ENCODE data around the gene UNC93A. TPM values are rescaled to one million over a fixed set of nuclear protein-coding genes. Genes with fewer than 3 reads are reported as not detected.

UNC93A gene
- total RNA-seq, 1 donor from 2014 or later = not detected

DNA sequence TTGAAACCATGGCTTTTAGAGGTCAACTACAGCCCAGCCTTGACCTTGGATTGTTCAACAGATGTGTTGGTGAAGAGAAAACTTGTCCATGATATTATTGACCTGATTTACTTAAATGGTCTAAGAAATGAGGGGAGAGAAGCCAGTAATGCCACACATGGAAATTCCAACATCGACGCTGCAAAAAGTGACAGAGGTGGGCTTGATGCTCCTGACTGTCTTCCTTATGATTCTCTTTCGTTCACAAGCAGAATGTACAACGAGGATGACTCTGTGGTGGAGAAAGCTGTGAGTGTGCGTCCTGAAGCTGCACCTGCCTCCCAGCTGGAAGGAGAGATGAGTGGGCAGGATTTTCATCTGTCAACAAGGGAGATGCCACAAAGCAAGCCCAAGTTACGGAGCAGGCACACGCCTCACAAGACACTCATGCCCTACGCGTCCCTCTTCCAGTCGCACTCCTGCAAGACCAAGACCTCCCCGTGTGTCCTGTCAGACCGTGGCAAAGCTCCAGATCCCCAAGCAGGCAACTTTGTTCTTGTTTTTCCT lies 50.0 kb downstream of the UNC93A start:
- H3K27me3 ChIP-seq (ENCODE audit: control insufficient read depth in 3 of 3, insufficient read depth in 3 of 3, low read length in 3 of 3) = peaks cover 8 to 12% (median 11%) of the 10 kb centered on the region in 3 donors
- no peaks in the 10 kb centered on the region for H3K36me3 ChIP-seq (ENCODE audit: control insufficient read depth in 3 of 3, insufficient read depth in 3 of 3, low read length in 3 of 3)
- no peaks in the 10 kb centered on the region for H3K4me1 ChIP-seq (ENCODE audit: control insufficient read depth in 3 of 3, insufficient read depth in 3 of 3, low read length in 3 of 3)
- no peak overlapping the region for H3K9ac ChIP-seq (ENCODE audit: low read depth in 1 of 3, low read length in 3 of 3)
- H3K4me3 ChIP-seq (ENCODE audit: low read length in 3 of 3) = no peak overlapping the region
- H3K9me3 ChIP-seq (ENCODE audit: control insufficient read depth in 3 of 3, low read length in 3 of 3) = no peaks in the 10 kb centered on the region
- H3K27ac ChIP-seq (ENCODE audit: low read depth, low read length) = no peak overlapping the region

- no peaks in the 10 kb centered on the region for H3K36me3 ChIP-seq (ENCODE audit: control insufficient read depth in 3 of 3, insufficient read depth in 3 of 3, low read length in 3 of 3)
- no peaks in the 10 kb centered on the region for H3K9me3 ChIP-seq (ENCODE audit: control insufficient read depth in 3 of 3, low read length in 3 of 3)
- peaks cover 11 to 12% (median 11%) of the 10 kb centered on the region in 3 donors for H3K27me3 ChIP-seq (ENCODE audit: control insufficient read depth in 3 of 3, insufficient read depth in 3 of 3, low read length in 3 of 3)
- no peak overlapping the region for H3K27ac ChIP-seq (ENCODE audit: low read depth, low read length)
- H3K9ac ChIP-seq (ENCODE audit: low read depth in 1 of 3, low read length in 3 of 3) = no peak overlapping the region
- no peaks in the 10 kb centered on the region for H3K4me1 ChIP-seq (ENCODE audit: control insufficient read depth in 3 of 3, insufficient read depth in 3 of 3, low read length in 3 of 3)
- H3K4me3 ChIP-seq (ENCODE audit: low read length in 3 of 3) = no peak overlapping the region
Observed at GRCh38 chr6:167341665-167342655, 50.8 kb downstream of the UNC93A start.

GRCh38 chr6:167342879-167343610 lies 51.9 kb downstream of the UNC93A start:
- Histone ChIP-seq H3K27me3 (ENCODE audit: control insufficient read depth in 3 of 3, insufficient read depth in 3 of 3, low read length in 3 of 3) (peaks cover 11 to 17% (median 16%) of the 10 kb centered on the region in 3 donors), H3K4me1 (ENCODE audit: control insufficient read depth in 3 of 3, insufficient read depth in 3 of 3, low read length in 3 of 3) (no peaks in the 10 kb centered on the region)

DNA sequence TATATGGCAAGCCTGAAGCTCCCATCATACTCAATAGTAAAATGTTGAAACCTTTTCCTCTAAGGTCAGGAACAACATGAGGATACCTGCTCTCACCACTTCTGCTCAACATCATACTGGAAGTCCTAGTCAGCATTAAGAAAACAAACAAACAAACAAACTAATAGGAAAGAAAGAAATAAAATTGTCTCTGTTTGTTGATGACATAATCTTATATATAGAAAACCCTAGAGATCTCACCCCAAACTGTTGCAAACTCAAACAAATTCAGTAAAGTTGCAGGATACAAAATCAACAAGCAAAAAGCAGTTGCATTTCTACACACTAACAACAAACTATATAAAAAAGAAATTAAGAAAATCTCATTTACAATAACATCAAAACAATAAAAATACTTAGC lies 54.2 kb downstream of the UNC93A start:
- Histone ChIP-seq H3K27me3 (ENCODE audit: control insufficient read depth in 3 of 3, insufficient read depth in 3 of 3, low read length in 3 of 3) (peaks cover 17 to 22% (median 22%) of the 10 kb centered on the region in 3 donors), H3K4me3 (ENCODE audit: low read length in 3 of 3) (no peak overlapping the region), H3K9ac (ENCODE audit: low read depth in 1 of 3, low read length in 3 of 3) (no peak overlapping the region), H3K36me3 (ENCODE audit: control insufficient read depth in 3 of 3, insufficient read depth in 3 of 3, low read length in 3 of 3) (no peaks in the 10 kb centered on the region), H3K4me1 (ENCODE audit: control insufficient read depth in 3 of 3, insufficient read depth in 3 of 3, low read length in 3 of 3) (no peaks in the 10 kb centered on the region), H3K27ac (ENCODE audit: low read depth, low read length) (no peak overlapping the region), H3K9me3 (ENCODE audit: control insufficient read depth in 3 of 3, low read length in 3 of 3) (no peaks in the 10 kb centered on the region)

More at GRCh38 chr6:167342879-167343610, 51.9 kb downstream of the UNC93A start:
- Histone ChIP-seq H3K36me3 (ENCODE audit: control insufficient read depth in 3 of 3, insufficient read depth in 3 of 3, low read length in 3 of 3) (no peaks in the 10 kb centered on the region), H3K9me3 (ENCODE audit: control insufficient read depth in 3 of 3, low read length in 3 of 3) (no peaks in the 10 kb centered on the region), H3K4me3 (ENCODE audit: low read length in 3 of 3) (no peak overlapping the region), H3K27ac (ENCODE audit: low read depth, low read length) (no peak overlapping the region), H3K9ac (ENCODE audit: low read depth in 1 of 3, low read length in 3 of 3) (no peak overlapping the region)

DNA sequence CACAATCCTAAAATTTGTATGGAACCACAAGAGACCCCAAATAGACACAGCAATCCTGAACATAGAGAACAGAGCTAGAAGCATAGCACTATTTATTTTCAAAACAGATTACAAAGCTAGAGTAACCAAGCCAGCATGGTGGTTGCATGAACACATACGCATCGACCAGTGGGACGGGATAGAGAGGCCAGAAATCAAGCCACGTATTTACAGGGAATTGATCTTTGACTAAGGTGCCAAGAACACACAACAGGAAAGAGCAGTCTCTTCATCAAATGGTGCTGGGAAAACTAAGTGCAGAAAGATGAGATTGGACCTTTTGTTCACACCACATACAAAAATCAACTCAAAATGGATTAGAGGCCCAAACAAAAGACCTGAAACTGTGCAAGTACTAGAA lies 54.8 kb downstream of the UNC93A start:
- H3K27me3 ChIP-seq (ENCODE audit: control insufficient read depth in 3 of 3, insufficient read depth in 3 of 3, low read length in 3 of 3) = peaks cover 21 to 27% (median 26%) of the 10 kb centered on the region in 3 donors
- H3K4me1 ChIP-seq (ENCODE audit: control insufficient read depth in 3 of 3, insufficient read depth in 3 of 3, low read length in 3 of 3) = peaks cover 3 to 6% (median 4%) of the 10 kb centered on the region in 3 donors
- H3K4me3 ChIP-seq (ENCODE audit: low read length in 3 of 3) = no peak overlapping the region
- H3K9ac ChIP-seq (ENCODE audit: low read depth in 1 of 3, low read length in 3 of 3) = no peak overlapping the region
- no peaks in the 10 kb centered on the region for H3K9me3 ChIP-seq (ENCODE audit: control insufficient read depth in 3 of 3, low read length in 3 of 3)
- H3K27ac ChIP-seq (ENCODE audit: low read depth, low read length) = no peak overlapping the region
- no peaks in the 10 kb centered on the region for H3K36me3 ChIP-seq (ENCODE audit: control insufficient read depth in 3 of 3, insufficient read depth in 3 of 3, low read length in 3 of 3)

GRCh38 chr6:167347226-167347625 lies 56.1 kb downstream of the UNC93A start:
- Histone ChIP-seq H3K36me3 (ENCODE audit: control insufficient read depth in 3 of 3, insufficient read depth in 3 of 3, low read length in 3 of 3) (no peaks in the 10 kb centered on the region), H3K4me1 (ENCODE audit: control insufficient read depth in 3 of 3, insufficient read depth in 3 of 3, low read length in 3 of 3) (peaks cover 7 to 9% (median 8%) of the 10 kb centered on the region in 3 donors), H3K9me3 (ENCODE audit: control insufficient read depth in 3 of 3, low read length in 3 of 3) (peaks cover 0 to under 1% (median 0%) of the 10 kb centered on the region in 3 donors), H3K9ac (ENCODE audit: low read depth in 1 of 3, low read length in 3 of 3) (no peak overlapping the region), H3K27me3 (ENCODE audit: control insufficient read depth in 3 of 3, insufficient read depth in 3 of 3, low read length in 3 of 3) (peaks cover 28 to 36% (median 28%) of the 10 kb centered on the region in 3 donors), H3K27ac (ENCODE audit: low read depth, low read length) (no peak overlapping the region), H3K4me3 (ENCODE audit: low read length in 3 of 3) (no peak overlapping the region)

DNA sequence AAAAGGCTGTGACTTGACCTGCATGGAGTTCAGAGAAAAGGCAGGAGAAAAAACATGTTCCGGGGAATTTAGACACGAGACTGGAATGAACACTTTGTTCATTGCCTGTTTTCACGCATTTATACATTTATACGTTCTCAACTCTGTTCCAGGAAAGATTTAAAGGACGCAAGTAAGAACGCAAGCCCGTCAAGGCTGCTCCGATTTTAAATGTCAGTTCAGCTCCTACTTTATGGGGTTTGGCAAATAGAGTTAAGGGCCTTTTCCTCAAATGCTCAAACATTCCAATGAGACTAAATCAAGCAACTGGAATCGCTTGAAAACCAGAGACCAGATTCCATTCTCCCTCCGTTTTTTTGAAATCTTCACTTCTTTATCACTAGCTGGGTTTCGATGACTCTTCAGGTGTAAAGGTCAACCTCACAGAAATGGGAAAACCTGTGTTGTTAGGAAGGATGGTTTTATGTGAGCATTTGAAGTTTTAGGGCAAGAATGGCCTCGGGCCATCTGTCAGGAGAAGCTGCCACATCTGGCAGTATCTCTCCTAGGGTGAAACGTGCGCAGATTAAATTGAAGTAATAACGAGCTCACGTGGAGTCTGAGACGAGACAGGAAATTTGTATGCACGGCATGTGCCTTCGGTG lies 58.6 kb downstream of the UNC93A start:
- H3K27ac ChIP-seq (ENCODE audit: low read depth, low read length) = no peak overlapping the region
- H3K27me3 ChIP-seq (ENCODE audit: control insufficient read depth in 3 of 3, insufficient read depth in 3 of 3, low read length in 3 of 3) = peaks cover 23 to 41% (median 25%) of the 10 kb centered on the region in 3 donors
- no peak overlapping the region for H3K4me3 ChIP-seq (ENCODE audit: low read length in 3 of 3)
- no peak overlapping the region for H3K9ac ChIP-seq (ENCODE audit: low read depth in 1 of 3, low read length in 3 of 3)
- peaks cover 0 to 4% (median 0%) of the 10 kb centered on the region in 3 donors for H3K9me3 ChIP-seq (ENCODE audit: control insufficient read depth in 3 of 3, low read length in 3 of 3)
- no peaks in the 10 kb centered on the region for H3K36me3 ChIP-seq (ENCODE audit: control insufficient read depth in 3 of 3, insufficient read depth in 3 of 3, low read length in 3 of 3)
- peaks cover 7 to 9% (median 8%) of the 10 kb centered on the region in 3 donors for H3K4me1 ChIP-seq (ENCODE audit: control insufficient read depth in 3 of 3, insufficient read depth in 3 of 3, low read length in 3 of 3)

DNA sequence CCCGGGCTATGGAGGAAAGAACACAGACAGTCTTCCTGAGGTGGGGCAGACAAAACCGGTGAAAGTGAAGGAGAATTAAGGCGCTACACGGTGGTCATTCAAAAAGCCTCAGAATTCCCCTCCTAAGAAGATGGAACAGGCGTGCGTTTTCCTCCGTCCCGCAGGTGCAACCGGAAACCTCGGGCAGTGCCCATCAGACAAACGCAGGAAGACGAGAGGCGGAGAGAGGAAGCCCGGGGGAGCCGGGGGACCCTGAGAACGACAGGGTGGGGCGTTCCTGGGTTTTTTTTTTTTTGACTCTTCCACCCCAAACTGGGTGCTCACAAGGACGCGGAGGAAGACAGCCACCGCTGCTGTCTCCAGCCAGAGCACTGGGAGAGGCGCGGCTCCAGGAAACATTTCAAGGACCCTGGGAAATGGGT lies 59.2 kb downstream of the UNC93A start:
- H3K27me3 ChIP-seq (ENCODE audit: control insufficient read depth in 3 of 3, insufficient read depth in 3 of 3, low read length in 3 of 3) = peaks cover 23 to 41% (median 25%) of the 10 kb centered on the region in 3 donors
- H3K27ac ChIP-seq (ENCODE audit: low read depth, low read length) = no peak overlapping the region
- peaks cover 0 to 4% (median 0%) of the 10 kb centered on the region in 3 donors for H3K9me3 ChIP-seq (ENCODE audit: control insufficient read depth in 3 of 3, low read length in 3 of 3)
- no peak overlapping the region for H3K4me3 ChIP-seq (ENCODE audit: low read length in 3 of 3)
- no peak overlapping the region for H3K9ac ChIP-seq (ENCODE audit: low read depth in 1 of 3, low read length in 3 of 3)
- H3K4me1 ChIP-seq (ENCODE audit: control insufficient read depth in 3 of 3, insufficient read depth in 3 of 3, low read length in 3 of 3) = peaks cover 7 to 9% (median 8%) of the 10 kb centered on the region in 3 donors
- no peaks in the 10 kb centered on the region for H3K36me3 ChIP-seq (ENCODE audit: control insufficient read depth in 3 of 3, insufficient read depth in 3 of 3, low read length in 3 of 3)

Data from skeletal muscle tissue (tissue), 4 donors.